Liver (tissue), 9 donors: Measurements from ENCODE around the gene ASB2. TPM values are rescaled to one million over a fixed set of nuclear protein-coding genes. Genes with fewer than 3 reads are reported as not detected.

Experiments used
- DNase-seq: peaks from one replicate; pipeline ENCODE4 v3.0.0-alpha.2; 2017; ENCODE audit warnings: low spot score
- H3K27ac ChIP-seq, 2 donors: one replicate each; pipeline ENCODE4 v1.7.0; 2013; ENCODE audit warnings: inconsistent platforms in 2 of 2, low read length in 2 of 2, control low read depth in 1 of 2, low read depth in 1 of 2, mild to moderate bottlenecking in 1 of 2
- H3K27me3 ChIP-seq, 4 donors: one replicate each; pipeline versions ENCODE4 v1.6.1 to v1.7.0; 2013; ENCODE audit warnings: low read length in 3 of 4, inconsistent platforms in 1 of 4, mild to moderate bottlenecking in 1 of 4, moderate library complexity in 1 of 4; ENCODE audit not compliant: control insufficient read depth in 4 of 4, insufficient read depth in 4 of 4
- H3K36me3 ChIP-seq, 4 donors: one replicate each; pipeline versions ENCODE4 v1.6.1 to v1.7.0; 2013; ENCODE audit warnings: low read length in 3 of 4, mild to moderate bottlenecking in 3 of 4, low read depth in 1 of 4, moderate library complexity in 1 of 4; ENCODE audit not compliant: control insufficient read depth in 4 of 4, insufficient read depth in 3 of 4
- H3K4me1 ChIP-seq, 4 donors: one replicate each; pipeline versions ENCODE4 v1.6.1 to v1.7.0; 2013; ENCODE audit warnings: low read length in 3 of 4, mild to moderate bottlenecking in 3 of 4, moderate library complexity in 1 of 4; ENCODE audit not compliant: control insufficient read depth in 4 of 4, insufficient read depth in 4 of 4
- H3K4me3 ChIP-seq, 3 donors: one replicate each; pipeline versions ENCODE4 v1.6.1 to v1.7.0; 2013; ENCODE audit warnings: low read length in 3 of 3, control low read depth in 1 of 3, low read depth in 1 of 3, mild to moderate bottlenecking in 1 of 3
- H3K9ac ChIP-seq, 2 donors: one replicate each; pipeline ENCODE4 v1.7.0; 2013; ENCODE audit warnings: low read length in 2 of 2, mild to moderate bottlenecking in 2 of 2, moderate library complexity in 2 of 2, control low read depth in 1 of 2, low read depth in 1 of 2
- H3K9me3 ChIP-seq, 4 donors: one replicate each; pipeline versions ENCODE4 v1.6.1 to v1.7.0; 2013; ENCODE audit warnings: low read length in 3 of 4; ENCODE audit not compliant: control insufficient read depth in 4 of 4
- EGR1 ChIP-seq, 2 donors: IDR thresholded peaks; 2 replicates each; pipeline ENCODE4 v1.6.1; 2016 to 2018; ENCODE audit warnings: antibody characterized with exemption in 2 of 2, low read depth in 2 of 2
- FOXA1 ChIP-seq: IDR thresholded peaks from 2 replicates; pipeline ENCODE4 v1.6.1; 2016; ENCODE audit warnings: antibody characterized with exemption
- FOXA2 ChIP-seq: IDR thresholded peaks from 2 replicates; pipeline ENCODE4 v1.6.1; 2016; ENCODE audit warnings: antibody characterized with exemption
- GABPA ChIP-seq, 2 donors: IDR thresholded peaks in 1 of 2; conservative IDR thresholded peaks in 1 of 2; 2 replicates each; pipeline ENCODE4 v1.6.1; 2016; ENCODE audit warnings: antibody characterized with exemption in 2 of 2, mild to moderate bottlenecking in 1 of 2, moderate library complexity in 1 of 2
- HNF4G ChIP-seq: IDR thresholded peaks from 2 replicates; pipeline ENCODE4 v1.6.1; 2016; ENCODE audit warnings: antibody characterized with exemption
- JUND ChIP-seq, 2 donors: IDR thresholded peaks; 2 replicates each; pipeline ENCODE4 v1.6.1; 2016; ENCODE audit warnings: antibody characterized with exemption in 2 of 2
- NR2F2 ChIP-seq: IDR thresholded peaks from 2 replicates; pipeline ENCODE4 v1.6.1; 2016; ENCODE audit warnings: antibody characterized with exemption
- RAD21 ChIP-seq, 2 donors: IDR thresholded peaks; 2 replicates each; pipeline ENCODE4 v1.6.1; 2016; ENCODE audit warnings: antibody characterized with exemption in 2 of 2, mild to moderate bottlenecking in 2 of 2
- RXRA ChIP-seq, 2 donors: IDR thresholded peaks; 2 replicates each; pipeline ENCODE4 v1.6.1; 2017 to 2018; ENCODE audit warnings: antibody characterized with exemption in 2 of 2, mild to moderate bottlenecking in 1 of 2
- SP1 ChIP-seq: IDR thresholded peaks from 2 replicates; pipeline ENCODE4 v1.6.1; 2018; ENCODE audit warnings: antibody characterized with exemption, mild to moderate bottlenecking
- TAF1 ChIP-seq: conservative IDR thresholded peaks from 2 replicates; pipeline ENCODE4 v1.6.1; 2016; ENCODE audit warnings: antibody characterized with exemption, mild to moderate bottlenecking
- YY1 ChIP-seq: IDR thresholded peaks from 2 replicates; pipeline ENCODE4 v1.6.1; 2016; ENCODE audit warnings: antibody characterized with exemption, mild to moderate bottlenecking
- ZBTB33 ChIP-seq: IDR thresholded peaks from 2 replicates; pipeline ENCODE4 v1.6.1; 2016; ENCODE audit warnings: antibody characterized with exemption
- WGBS: extraction: QIAGEN DNeasy Blood & Tissue Kit; methylation state at CpG from one replicate; pipeline ENCODE4 v1.1.7; 2013; 5-methylcytosine and 5-hydroxymethylcytosine counted together
- polyA plus RNA-seq, 2 donors: library from polyadenylated mRNA; stranded (reverse) in 1 of 2; unstranded in 1 of 2; fragments of 200-250 nt in 1 of 2; fragments of >200 nt in 1 of 2; fragmentation: Nextera tagmentation in 1 of 2; extraction: Ambion mirVana in 1 of 2; gene quantifications; one replicate each; pipeline versions ENCODE4 v1.2.1 to v1.2.3, GENCODE V29; 2013 to 2015
- total RNA-seq, 2 donors: library from RNA; depleted of rRNA; stranded (reverse); fragments of >200 nt; gene quantifications; one replicate each; pipeline ENCODE4 v1.2.3, GENCODE V29; 2014
- TF ChIP-seq, protein P1 (sequence below): IDR thresholded peaks from 2 replicates; pipeline ENCODE4 v1.6.1; 2016; ENCODE audit warnings: antibody characterized with exemption
- TF ChIP-seq, protein P2 (sequence below): IDR thresholded peaks from 2 replicates; pipeline ENCODE4 v1.6.1; 2016; ENCODE audit warnings: antibody characterized with exemption, mild to moderate bottlenecking
- TF ChIP-seq, protein P3 (sequence below): IDR thresholded peaks from 2 replicates; pipeline ENCODE4 v1.6.1; 2016; ENCODE audit warnings: antibody characterized with exemption
- TF ChIP-seq, protein P4 (sequence below): fragments of 150-350 bp; IDR thresholded peaks from 2 replicates; pipeline ENCODE4 v1.5.1; 2017; ENCODE audit warnings: improper control_type of control experiment, low read depth, low read length; ENCODE audit not compliant: missing input control
- donor health status: healthy.
- donor health status: healthy.
- donor health status: healthy.
- donor health status: healthy.
- donor health status: healthy.

The ASB2 gene
- total and polyA plus RNA-seq, 4 donors: 0.18 to 0.56 (median 0.38) TPM

GRCh38 chr14:93974833-93975232 is 1.5 kb downstream of the ASB2 start:
- TF ChIP-seq NR2F2 (no peak), RXRA (IDR thresholded peaks at IDR 0.05) (no peak), SP1 (no peak), JUND (IDR thresholded peaks at IDR 0.05) (no peak), FOXA1 (no peak), TAF1 (no peak), YY1 (no peak), EGR1 (IDR thresholded peaks at IDR 0.05; ENCODE audit: low read depth in 2 of 2) (no peak), RAD21 (IDR thresholded peaks at IDR 0.05) (no peak), GABPA (IDR thresholded peaks at IDR 0.05 in 1 of 2, conservative IDR thresholded peaks at IDR 0.05 in 1 of 2) (no peak), HNF4G (no peak)
- TF ChIP-seq, protein P1, sequence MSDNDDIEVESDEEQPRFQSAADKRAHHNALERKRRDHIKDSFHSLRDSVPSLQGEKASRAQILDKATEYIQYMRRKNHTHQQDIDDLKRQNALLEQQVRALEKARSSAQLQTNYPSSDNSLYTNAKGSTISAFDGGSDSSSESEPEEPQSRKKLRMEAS: no peak
- TF ChIP-seq, protein P2, sequence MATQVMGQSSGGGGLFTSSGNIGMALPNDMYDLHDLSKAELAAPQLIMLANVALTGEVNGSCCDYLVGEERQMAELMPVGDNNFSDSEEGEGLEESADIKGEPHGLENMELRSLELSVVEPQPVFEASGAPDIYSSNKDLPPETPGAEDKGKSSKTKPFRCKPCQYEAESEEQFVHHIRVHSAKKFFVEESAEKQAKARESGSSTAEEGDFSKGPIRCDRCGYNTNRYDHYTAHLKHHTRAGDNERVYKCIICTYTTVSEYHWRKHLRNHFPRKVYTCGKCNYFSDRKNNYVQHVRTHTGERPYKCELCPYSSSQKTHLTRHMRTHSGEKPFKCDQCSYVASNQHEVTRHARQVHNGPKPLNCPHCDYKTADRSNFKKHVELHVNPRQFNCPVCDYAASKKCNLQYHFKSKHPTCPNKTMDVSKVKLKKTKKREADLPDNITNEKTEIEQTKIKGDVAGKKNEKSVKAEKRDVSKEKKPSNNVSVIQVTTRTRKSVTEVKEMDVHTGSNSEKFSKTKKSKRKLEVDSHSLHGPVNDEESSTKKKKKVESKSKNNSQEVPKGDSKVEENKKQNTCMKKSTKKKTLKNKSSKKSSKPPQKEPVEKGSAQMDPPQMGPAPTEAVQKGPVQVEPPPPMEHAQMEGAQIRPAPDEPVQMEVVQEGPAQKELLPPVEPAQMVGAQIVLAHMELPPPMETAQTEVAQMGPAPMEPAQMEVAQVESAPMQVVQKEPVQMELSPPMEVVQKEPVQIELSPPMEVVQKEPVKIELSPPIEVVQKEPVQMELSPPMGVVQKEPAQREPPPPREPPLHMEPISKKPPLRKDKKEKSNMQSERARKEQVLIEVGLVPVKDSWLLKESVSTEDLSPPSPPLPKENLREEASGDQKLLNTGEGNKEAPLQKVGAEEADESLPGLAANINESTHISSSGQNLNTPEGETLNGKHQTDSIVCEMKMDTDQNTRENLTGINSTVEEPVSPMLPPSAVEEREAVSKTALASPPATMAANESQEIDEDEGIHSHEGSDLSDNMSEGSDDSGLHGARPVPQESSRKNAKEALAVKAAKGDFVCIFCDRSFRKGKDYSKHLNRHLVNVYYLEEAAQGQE: no peak
- TF ChIP-seq, protein P3, sequence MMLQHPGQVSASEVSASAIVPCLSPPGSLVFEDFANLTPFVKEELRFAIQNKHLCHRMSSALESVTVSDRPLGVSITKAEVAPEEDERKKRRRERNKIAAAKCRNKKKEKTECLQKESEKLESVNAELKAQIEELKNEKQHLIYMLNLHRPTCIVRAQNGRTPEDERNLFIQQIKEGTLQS: no peak
- TF ChIP-seq, protein P4, sequence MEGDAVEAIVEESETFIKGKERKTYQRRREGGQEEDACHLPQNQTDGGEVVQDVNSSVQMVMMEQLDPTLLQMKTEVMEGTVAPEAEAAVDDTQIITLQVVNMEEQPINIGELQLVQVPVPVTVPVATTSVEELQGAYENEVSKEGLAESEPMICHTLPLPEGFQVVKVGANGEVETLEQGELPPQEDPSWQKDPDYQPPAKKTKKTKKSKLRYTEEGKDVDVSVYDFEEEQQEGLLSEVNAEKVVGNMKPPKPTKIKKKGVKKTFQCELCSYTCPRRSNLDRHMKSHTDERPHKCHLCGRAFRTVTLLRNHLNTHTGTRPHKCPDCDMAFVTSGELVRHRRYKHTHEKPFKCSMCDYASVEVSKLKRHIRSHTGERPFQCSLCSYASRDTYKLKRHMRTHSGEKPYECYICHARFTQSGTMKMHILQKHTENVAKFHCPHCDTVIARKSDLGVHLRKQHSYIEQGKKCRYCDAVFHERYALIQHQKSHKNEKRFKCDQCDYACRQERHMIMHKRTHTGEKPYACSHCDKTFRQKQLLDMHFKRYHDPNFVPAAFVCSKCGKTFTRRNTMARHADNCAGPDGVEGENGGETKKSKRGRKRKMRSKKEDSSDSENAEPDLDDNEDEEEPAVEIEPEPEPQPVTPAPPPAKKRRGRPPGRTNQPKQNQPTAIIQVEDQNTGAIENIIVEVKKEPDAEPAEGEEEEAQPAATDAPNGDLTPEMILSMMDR: no peak
- Histone ChIP-seq H3K4me1 (peaks cover 0 to 8% (median 2%) of the 10 kb centered on the region in 4 donors), H3K27ac (no peak overlapping the region), H3K9me3 (no peaks in the 10 kb centered on the region), H3K4me3 (no peak overlapping the region), H3K9ac (no peak overlapping the region), H3K36me3 (no peaks in the 10 kb centered on the region), H3K27me3 (no peaks in the 10 kb centered on the region)
- 85% methylated on average over 12 of the region's 12 CpGs for WGBS
- DNase-seq: no peak

DNA sequence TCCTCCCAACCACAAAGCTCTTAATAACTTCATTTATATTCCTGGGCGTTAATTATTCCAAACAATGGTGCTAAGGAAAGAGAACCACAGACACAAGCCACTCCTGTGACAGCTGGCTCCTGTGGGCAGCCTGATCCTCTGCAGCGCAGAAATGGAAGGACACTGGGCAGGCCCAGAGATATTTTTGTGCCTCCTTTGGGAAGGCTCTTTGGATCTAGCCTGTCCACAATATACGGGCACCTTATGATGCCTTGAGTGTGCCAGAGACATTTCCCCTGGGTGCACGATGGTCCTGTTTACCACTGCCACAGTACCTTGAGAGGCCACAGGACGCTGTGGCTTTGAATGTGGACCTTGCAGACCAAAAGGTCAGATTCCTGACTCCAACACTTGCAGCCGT is 2.1 kb downstream of the ASB2 start:
- Histone ChIP-seq H3K9ac (no peak overlapping the region), H3K36me3 (no peaks in the 10 kb centered on the region), H3K27me3 (no peaks in the 10 kb centered on the region), H3K9me3 (no peaks in the 10 kb centered on the region), H3K4me3 (no peak overlapping the region), H3K27ac (no peak overlapping the region), H3K4me1 (peaks cover 0 to 8% (median 2%) of the 10 kb centered on the region in 4 donors)
- WGBS: 86% methylated on average over 6 of the region's 6 CpGs
- no peak for DNase-seq
- TF ChIP-seq, protein P4: no peak
- no peak for TF ChIP-seq RXRA (IDR thresholded peaks at IDR 0.05)
- TF ChIP-seq, protein P3: no peak
- TF ChIP-seq ZBTB33: no peak
- TF ChIP-seq HNF4G: no peak
- TF ChIP-seq JUND (IDR thresholded peaks at IDR 0.05): no peak
- no peak for TF ChIP-seq FOXA1
- TF ChIP-seq EGR1 (IDR thresholded peaks at IDR 0.05; ENCODE audit: low read depth in 2 of 2): no peak
- no peak for TF ChIP-seq RAD21 (IDR thresholded peaks at IDR 0.05)
- TF ChIP-seq, protein P2: no peak
- no peak for TF ChIP-seq YY1
- no peak for TF ChIP-seq FOXA2
- no peak for TF ChIP-seq GABPA (IDR thresholded peaks at IDR 0.05 in 1 of 2, conservative IDR thresholded peaks at IDR 0.05 in 1 of 2)
